ENCODE measurements around the gene HERC3. TPM values are rescaled to one million over a fixed set of nuclear protein-coding genes. Genes with fewer than 3 reads are reported as not detected.

Gene HERC3
- total and polyA plus RNA-seq, 2 experiments from 2014 or later = 2.2 to 2.4 TPM

DNA sequence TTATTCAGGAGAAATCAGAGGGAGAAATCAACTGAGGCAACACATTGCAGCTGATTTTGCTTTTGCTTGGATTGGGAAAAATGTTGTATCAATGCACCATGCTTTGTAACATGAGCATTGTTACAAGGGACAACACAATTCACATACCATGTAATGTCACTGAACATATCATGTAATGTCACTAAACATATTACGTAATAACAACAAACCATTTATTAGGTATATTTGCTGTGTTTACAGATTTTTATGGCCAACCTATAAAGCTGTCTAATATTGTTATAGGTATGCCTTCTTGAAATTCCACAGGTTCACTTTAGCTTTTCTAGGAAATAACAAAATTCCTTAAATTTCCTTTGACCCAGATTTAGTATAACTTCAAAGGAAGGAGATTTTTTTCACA is 5.0 kb upstream of the HERC3 start:
- DNase-seq (ENCODE audit: low spot score) (no peak), ATAC-seq (no peak)
- Mint-ChIP-seq H3K27me3 (ENCODE audit: insufficient read depth, low read depth, poor library complexity) (peaks cover 20% of the 10 kb centered on the region), H3K9me3 (peaks cover 6% of the 10 kb centered on the region; the same call in 1 of the 3 replicates), H3K4me3 (no peak overlapping the region), H3K27ac (no peak overlapping the region), H3K36me3 (ENCODE audit: low read depth) (no peaks in the 10 kb centered on the region), H3K4me1 (peaks cover 8% of the 10 kb centered on the region; the same call in 2 of the 3 replicates)
- no peak overlapping the region for H2AFZ ChIP-seq
- peaks cover 4% of the 10 kb centered on the region; the same call in 1 of the 2 replicates for H3F3A ChIP-seq (replicated peaks; ENCODE audit: low read depth)
- no peak overlapping the region for H3K4me3 ChIP-seq
- no peaks in the 10 kb centered on the region for H3K79me2 ChIP-seq (replicated peaks; ENCODE audit: insufficient read depth)
- peaks cover 25% of the 10 kb centered on the region for H3K27me3 ChIP-seq (ENCODE audit: insufficient read depth)
- no peaks in the 10 kb centered on the region for H3K9me2 ChIP-seq (ENCODE audit: insufficient read depth)
- H4K20me1 ChIP-seq (replicated peaks; ENCODE audit: insufficient read depth) = no peaks in the 10 kb centered on the region
- no peaks in the 10 kb centered on the region for H3K36me3 ChIP-seq (ENCODE audit: insufficient read depth)
- H3K27ac ChIP-seq (ENCODE audit: low read depth) = no peak overlapping the region
- H3K4me1 ChIP-seq (ENCODE audit: insufficient read depth) = peaks cover 5% of the 10 kb centered on the region; the same call in 1 of the 2 replicates
- TF ChIP-seq, protein P1, sequence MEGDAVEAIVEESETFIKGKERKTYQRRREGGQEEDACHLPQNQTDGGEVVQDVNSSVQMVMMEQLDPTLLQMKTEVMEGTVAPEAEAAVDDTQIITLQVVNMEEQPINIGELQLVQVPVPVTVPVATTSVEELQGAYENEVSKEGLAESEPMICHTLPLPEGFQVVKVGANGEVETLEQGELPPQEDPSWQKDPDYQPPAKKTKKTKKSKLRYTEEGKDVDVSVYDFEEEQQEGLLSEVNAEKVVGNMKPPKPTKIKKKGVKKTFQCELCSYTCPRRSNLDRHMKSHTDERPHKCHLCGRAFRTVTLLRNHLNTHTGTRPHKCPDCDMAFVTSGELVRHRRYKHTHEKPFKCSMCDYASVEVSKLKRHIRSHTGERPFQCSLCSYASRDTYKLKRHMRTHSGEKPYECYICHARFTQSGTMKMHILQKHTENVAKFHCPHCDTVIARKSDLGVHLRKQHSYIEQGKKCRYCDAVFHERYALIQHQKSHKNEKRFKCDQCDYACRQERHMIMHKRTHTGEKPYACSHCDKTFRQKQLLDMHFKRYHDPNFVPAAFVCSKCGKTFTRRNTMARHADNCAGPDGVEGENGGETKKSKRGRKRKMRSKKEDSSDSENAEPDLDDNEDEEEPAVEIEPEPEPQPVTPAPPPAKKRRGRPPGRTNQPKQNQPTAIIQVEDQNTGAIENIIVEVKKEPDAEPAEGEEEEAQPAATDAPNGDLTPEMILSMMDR (conservative IDR thresholded peaks at IDR 0.05; ENCODE audit: low read depth in 2 of 2) = no peak
- TF ChIP-seq, protein P2, sequence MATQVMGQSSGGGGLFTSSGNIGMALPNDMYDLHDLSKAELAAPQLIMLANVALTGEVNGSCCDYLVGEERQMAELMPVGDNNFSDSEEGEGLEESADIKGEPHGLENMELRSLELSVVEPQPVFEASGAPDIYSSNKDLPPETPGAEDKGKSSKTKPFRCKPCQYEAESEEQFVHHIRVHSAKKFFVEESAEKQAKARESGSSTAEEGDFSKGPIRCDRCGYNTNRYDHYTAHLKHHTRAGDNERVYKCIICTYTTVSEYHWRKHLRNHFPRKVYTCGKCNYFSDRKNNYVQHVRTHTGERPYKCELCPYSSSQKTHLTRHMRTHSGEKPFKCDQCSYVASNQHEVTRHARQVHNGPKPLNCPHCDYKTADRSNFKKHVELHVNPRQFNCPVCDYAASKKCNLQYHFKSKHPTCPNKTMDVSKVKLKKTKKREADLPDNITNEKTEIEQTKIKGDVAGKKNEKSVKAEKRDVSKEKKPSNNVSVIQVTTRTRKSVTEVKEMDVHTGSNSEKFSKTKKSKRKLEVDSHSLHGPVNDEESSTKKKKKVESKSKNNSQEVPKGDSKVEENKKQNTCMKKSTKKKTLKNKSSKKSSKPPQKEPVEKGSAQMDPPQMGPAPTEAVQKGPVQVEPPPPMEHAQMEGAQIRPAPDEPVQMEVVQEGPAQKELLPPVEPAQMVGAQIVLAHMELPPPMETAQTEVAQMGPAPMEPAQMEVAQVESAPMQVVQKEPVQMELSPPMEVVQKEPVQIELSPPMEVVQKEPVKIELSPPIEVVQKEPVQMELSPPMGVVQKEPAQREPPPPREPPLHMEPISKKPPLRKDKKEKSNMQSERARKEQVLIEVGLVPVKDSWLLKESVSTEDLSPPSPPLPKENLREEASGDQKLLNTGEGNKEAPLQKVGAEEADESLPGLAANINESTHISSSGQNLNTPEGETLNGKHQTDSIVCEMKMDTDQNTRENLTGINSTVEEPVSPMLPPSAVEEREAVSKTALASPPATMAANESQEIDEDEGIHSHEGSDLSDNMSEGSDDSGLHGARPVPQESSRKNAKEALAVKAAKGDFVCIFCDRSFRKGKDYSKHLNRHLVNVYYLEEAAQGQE (IDR thresholded peaks at IDR 0.05; ENCODE audit: unreplicated experiment) = no peak
- TF ChIP-seq, protein P3, sequence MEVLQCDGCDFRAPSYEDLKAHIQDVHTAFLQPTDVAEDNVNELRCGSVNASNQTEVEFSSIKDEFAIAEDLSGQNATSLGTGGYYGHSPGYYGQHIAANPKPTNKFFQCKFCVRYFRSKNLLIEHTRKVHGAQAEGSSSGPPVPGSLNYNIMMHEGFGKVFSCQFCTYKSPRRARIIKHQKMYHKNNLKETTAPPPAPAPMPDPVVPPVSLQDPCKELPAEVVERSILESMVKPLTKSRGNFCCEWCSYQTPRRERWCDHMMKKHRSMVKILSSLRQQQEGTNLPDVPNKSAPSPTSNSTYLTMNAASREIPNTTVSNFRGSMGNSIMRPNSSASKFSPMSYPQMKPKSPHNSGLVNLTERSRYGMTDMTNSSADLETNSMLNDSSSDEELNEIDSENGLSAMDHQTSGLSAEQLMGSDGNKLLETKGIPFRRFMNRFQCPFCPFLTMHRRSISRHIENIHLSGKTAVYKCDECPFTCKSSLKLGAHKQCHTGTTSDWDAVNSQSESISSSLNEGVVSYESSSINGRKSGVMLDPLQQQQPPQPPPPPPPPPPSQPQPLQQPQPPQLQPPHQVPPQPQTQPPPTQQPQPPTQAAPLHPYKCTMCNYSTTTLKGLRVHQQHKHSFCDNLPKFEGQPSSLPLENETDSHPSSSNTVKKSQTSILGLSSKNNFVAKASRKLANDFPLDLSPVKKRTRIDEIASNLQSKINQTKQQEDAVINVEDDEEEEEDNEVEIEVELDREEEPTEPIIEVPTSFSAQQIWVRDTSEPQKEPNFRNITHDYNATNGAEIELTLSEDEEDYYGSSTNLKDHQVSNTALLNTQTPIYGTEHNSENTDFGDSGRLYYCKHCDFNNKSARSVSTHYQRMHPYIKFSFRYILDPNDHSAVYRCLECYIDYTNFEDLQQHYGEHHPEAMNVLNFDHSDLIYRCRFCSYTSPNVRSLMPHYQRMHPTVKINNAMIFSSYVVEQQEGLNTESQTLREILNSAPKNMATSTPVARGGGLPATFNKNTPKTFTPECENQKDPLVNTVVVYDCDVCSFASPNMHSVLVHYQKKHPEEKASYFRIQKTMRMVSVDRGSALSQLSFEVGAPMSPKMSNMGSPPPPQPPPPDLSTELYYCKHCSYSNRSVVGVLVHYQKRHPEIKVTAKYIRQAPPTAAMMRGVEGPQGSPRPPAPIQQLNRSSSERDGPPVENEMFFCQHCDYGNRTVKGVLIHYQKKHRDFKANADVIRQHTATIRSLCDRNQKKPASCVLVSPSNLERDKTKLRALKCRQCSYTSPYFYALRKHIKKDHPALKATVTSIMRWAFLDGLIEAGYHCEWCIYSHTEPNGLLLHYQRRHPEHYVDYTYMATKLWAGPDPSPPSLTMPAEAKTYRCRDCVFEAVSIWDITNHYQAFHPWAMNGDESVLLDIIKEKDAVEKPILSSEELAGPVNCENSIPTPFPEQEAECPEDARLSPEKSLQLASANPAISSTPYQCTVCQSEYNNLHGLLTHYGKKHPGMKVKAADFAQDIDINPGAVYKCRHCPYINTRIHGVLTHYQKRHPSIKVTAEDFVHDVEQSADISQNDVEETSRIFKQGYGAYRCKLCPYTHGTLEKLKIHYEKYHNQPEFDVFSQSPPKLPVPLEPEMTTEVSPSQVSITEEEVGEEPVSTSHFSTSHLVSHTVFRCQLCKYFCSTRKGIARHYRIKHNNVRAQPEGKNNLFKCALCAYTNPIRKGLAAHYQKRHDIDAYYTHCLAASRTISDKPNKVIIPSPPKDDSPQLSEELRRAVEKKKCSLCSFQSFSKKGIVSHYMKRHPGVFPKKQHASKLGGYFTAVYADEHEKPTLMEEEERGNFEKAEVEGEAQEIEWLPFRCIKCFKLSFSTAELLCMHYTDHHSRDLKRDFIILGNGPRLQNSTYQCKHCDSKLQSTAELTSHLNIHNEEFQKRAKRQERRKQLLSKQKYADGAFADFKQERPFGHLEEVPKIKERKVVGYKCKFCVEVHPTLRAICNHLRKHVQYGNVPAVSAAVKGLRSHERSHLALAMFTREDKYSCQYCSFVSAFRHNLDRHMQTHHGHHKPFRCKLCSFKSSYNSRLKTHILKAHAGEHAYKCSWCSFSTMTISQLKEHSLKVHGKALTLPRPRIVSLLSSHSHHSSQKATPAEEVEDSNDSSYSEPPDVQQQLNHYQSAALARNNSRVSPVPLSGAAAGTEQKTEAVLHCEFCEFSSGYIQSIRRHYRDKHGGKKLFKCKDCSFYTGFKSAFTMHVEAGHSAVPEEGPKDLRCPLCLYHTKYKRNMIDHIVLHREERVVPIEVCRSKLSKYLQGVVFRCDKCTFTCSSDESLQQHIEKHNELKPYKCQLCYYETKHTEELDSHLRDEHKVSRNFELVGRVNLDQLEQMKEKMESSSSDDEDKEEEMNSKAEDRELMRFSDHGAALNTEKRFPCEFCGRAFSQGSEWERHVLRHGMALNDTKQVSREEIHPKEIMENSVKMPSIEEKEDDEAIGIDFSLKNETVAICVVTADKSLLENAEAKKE (CRISPR knock-in tag; IDR thresholded peaks at IDR 0.05) = no peak
- TF ChIP-seq JUNB (IDR thresholded peaks at IDR 0.05; ENCODE audit: unreplicated experiment) (no peak), ZNF114 (CRISPR knock-in tag; IDR thresholded peaks at IDR 0.05) (no peak), EZH2phosphoT487 (IDR thresholded peaks at IDR 0.05; ENCODE audit: unreplicated experiment) (no peak), STAT1 (IDR thresholded peaks at IDR 0.05; ENCODE audit: unreplicated experiment) (no peak), NANOG (IDR thresholded peaks at IDR 0.05; ENCODE audit: borderline replicate concordance) (no peak)
- H3K4me2 ChIP-seq = no peak overlapping the region
